C4-2B (cell line): Measurements from ENCODE around the gene BCAR3.

Experiments
- ZFX ChIP-seq: fragments of 450-650 bp; IDR thresholded peaks from 2 replicates; pipeline ENCODE4 v1.6.1; 2017
- TF ChIP-seq, protein P1 (sequence below): fragments of 450-650 bp; conservative IDR thresholded peaks from 2 replicates; pipeline ENCODE4 v1.5.1; 2017; ENCODE audit warnings: mild to moderate bottlenecking

- TF ChIP-seq, protein P1, sequence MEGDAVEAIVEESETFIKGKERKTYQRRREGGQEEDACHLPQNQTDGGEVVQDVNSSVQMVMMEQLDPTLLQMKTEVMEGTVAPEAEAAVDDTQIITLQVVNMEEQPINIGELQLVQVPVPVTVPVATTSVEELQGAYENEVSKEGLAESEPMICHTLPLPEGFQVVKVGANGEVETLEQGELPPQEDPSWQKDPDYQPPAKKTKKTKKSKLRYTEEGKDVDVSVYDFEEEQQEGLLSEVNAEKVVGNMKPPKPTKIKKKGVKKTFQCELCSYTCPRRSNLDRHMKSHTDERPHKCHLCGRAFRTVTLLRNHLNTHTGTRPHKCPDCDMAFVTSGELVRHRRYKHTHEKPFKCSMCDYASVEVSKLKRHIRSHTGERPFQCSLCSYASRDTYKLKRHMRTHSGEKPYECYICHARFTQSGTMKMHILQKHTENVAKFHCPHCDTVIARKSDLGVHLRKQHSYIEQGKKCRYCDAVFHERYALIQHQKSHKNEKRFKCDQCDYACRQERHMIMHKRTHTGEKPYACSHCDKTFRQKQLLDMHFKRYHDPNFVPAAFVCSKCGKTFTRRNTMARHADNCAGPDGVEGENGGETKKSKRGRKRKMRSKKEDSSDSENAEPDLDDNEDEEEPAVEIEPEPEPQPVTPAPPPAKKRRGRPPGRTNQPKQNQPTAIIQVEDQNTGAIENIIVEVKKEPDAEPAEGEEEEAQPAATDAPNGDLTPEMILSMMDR: no peak
- no peak for TF ChIP-seq ZFX
Observed at GRCh38 chr1:93662481-93663207, 19.0 kb downstream of the BCAR3 start.
